ENCODE results near the gene F7. TPM values are rescaled to one million over a fixed set of nuclear protein-coding genes. Genes with fewer than 3 reads are reported as not detected.
A peak's percentile ranks its signal among the peaks of the same experiment; 100 is the strongest.

The F7 gene
- total RNA-seq, 1 experiment from 2014 or later = 0.26 TPM

DNA sequence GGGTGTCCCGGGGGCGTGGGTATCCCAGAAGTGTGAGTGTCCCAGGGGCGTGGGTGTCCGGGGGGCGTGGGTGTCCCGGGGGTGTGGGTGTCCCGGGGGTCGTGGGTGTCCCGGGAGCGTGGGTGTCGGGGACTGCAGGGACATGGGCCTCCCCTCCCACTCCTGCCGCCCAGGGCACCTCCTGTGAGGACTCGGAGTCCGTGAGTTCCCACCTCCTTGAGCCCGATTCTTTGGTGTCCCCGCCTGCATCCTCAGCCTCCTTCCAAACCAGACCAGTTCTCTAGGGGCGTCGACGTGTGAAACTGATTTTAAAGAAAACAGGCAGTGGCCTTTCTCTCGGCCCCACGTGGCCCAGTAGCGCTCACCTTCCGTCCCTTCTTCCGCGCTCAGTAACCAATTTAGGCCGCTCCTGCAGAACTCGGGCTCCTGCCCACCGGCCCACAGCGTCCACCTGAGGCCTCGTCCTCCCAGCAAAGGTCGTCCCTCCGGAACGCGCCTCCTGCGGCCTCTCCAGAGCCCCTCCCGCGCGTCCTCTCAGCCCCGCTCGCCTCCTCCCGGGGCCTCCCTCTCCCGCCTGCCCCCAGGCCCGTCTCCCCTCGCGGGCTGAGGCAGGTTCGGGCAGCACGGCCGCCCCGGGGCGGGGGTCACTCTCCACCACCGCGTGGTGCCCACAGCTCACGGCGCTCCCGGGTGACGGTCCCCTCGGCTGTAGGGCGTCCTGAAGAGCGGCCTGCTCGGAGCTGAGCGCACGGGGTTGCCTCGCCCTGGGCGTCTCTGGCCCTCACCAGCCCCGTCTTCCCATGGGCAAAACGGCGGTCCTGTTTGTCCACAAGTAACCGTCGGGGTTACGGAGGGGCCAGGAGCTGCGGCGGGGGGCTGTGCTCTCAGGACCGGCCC, 3.8 kb downstream of the F7 start (continued):
- TF ChIP-seq STAT6 (CRISPR knock-in tag; conservative IDR thresholded peaks at IDR 0.05; ENCODE audit: low read depth) (0 out of 2 replicates have a peak, but pooled peaks have one; percentile 49), ETV6 (CRISPR knock-in tag; IDR thresholded peaks at IDR 0.05) (0 out of 2 replicates have a peak, but pooled peaks have one; percentile 36), PRDM15 (CRISPR knock-in tag; IDR thresholded peaks at IDR 0.05) (no peak), NFATC4 (CRISPR knock-in tag; IDR thresholded peaks at IDR 0.05) (no peak), IRF1 (CRISPR knock-in tag; IDR thresholded peaks at IDR 0.05) (no peak), GABPB1 (CRISPR knock-in tag; IDR thresholded peaks at IDR 0.05) (no peak), KAT7 (CRISPR knock-in tag; IDR thresholded peaks at IDR 0.05; ENCODE audit: borderline replicate concordance) (no peak), USF1 (CRISPR knock-in tag; IDR thresholded peaks at IDR 0.05) (0 out of 2 replicates have a peak, but pooled peaks have one; percentile 47), ZBTB21 (CRISPR knock-in tag; IDR thresholded peaks at IDR 0.05; ENCODE audit: borderline replicate concordance) (no peak), NR1H2 (CRISPR knock-in tag; IDR thresholded peaks at IDR 0.05) (no peak), JAZF1 (CRISPR knock-in tag; IDR thresholded peaks at IDR 0.05) (no peak), MLX (CRISPR knock-in tag; IDR thresholded peaks at IDR 0.05) (no peak), MAX (CRISPR knock-in tag; IDR thresholded peaks at IDR 0.05) (peak; percentile 85), JUN (CRISPR knock-in tag; IDR thresholded peaks at IDR 0.05) (no peak)
- TF ChIP-seq, protein P1, sequence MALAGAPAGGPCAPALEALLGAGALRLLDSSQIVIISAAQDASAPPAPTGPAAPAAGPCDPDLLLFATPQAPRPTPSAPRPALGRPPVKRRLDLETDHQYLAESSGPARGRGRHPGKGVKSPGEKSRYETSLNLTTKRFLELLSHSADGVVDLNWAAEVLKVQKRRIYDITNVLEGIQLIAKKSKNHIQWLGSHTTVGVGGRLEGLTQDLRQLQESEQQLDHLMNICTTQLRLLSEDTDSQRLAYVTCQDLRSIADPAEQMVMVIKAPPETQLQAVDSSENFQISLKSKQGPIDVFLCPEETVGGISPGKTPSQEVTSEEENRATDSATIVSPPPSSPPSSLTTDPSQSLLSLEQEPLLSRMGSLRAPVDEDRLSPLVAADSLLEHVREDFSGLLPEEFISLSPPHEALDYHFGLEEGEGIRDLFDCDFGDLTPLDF (CRISPR knock-in tag; IDR thresholded peaks at IDR 0.05) = 0 out of 2 replicates have a peak, but pooled peaks have one; percentile 22
- TF ChIP-seq, protein P2, sequence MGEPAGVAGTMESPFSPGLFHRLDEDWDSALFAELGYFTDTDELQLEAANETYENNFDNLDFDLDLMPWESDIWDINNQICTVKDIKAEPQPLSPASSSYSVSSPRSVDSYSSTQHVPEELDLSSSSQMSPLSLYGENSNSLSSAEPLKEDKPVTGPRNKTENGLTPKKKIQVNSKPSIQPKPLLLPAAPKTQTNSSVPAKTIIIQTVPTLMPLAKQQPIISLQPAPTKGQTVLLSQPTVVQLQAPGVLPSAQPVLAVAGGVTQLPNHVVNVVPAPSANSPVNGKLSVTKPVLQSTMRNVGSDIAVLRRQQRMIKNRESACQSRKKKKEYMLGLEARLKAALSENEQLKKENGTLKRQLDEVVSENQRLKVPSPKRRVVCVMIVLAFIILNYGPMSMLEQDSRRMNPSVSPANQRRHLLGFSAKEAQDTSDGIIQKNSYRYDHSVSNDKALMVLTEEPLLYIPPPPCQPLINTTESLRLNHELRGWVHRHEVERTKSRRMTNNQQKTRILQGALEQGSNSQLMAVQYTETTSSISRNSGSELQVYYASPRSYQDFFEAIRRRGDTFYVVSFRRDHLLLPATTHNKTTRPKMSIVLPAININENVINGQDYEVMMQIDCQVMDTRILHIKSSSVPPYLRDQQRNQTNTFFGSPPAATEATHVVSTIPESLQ (CRISPR knock-in tag; IDR thresholded peaks at IDR 0.05) = no peak
- TF ChIP-seq, protein P3, sequence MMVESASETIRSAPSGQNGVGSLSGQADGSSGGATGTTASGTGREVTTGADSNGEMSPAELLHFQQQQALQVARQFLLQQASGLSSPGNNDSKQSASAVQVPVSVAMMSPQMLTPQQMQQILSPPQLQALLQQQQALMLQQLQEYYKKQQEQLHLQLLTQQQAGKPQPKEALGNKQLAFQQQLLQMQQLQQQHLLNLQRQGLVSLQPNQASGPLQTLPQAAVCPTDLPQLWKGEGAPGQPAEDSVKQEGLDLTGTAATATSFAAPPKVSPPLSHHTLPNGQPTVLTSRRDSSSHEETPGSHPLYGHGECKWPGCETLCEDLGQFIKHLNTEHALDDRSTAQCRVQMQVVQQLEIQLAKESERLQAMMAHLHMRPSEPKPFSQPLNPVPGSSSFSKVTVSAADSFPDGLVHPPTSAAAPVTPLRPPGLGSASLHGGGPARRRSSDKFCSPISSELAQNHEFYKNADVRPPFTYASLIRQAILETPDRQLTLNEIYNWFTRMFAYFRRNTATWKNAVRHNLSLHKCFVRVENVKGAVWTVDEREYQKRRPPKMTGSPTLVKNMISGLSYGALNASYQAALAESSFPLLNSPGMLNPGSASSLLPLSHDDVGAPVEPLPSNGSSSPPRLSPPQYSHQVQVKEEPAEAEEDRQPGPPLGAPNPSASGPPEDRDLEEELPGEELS (CRISPR knock-in tag; IDR thresholded peaks at IDR 0.05) = no peak; the same call in 1 of the 2 replicates
- TF ChIP-seq, protein P4, sequence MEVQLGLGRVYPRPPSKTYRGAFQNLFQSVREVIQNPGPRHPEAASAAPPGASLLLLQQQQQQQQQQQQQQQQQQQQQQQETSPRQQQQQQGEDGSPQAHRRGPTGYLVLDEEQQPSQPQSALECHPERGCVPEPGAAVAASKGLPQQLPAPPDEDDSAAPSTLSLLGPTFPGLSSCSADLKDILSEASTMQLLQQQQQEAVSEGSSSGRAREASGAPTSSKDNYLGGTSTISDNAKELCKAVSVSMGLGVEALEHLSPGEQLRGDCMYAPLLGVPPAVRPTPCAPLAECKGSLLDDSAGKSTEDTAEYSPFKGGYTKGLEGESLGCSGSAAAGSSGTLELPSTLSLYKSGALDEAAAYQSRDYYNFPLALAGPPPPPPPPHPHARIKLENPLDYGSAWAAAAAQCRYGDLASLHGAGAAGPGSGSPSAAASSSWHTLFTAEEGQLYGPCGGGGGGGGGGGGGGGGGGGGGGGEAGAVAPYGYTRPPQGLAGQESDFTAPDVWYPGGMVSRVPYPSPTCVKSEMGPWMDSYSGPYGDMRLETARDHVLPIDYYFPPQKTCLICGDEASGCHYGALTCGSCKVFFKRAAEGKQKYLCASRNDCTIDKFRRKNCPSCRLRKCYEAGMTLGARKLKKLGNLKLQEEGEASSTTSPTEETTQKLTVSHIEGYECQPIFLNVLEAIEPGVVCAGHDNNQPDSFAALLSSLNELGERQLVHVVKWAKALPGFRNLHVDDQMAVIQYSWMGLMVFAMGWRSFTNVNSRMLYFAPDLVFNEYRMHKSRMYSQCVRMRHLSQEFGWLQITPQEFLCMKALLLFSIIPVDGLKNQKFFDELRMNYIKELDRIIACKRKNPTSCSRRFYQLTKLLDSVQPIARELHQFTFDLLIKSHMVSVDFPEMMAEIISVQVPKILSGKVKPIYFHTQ (CRISPR knock-in tag; IDR thresholded peaks at IDR 0.05) = no peak

Measured in WTC11 (cell line).